Activated effector memory CD4-positive, alpha-beta T cell treated with Interleukin-2 at 50 U/mL for 16 hours (primary cell): ENCODE data around the gene SPATA6L.

Experiments
- DNase-seq: peaks from one replicate; pipeline ENCODE4 v3.0.0-alpha.2; 2020

Gene SPATA6L

DNA sequence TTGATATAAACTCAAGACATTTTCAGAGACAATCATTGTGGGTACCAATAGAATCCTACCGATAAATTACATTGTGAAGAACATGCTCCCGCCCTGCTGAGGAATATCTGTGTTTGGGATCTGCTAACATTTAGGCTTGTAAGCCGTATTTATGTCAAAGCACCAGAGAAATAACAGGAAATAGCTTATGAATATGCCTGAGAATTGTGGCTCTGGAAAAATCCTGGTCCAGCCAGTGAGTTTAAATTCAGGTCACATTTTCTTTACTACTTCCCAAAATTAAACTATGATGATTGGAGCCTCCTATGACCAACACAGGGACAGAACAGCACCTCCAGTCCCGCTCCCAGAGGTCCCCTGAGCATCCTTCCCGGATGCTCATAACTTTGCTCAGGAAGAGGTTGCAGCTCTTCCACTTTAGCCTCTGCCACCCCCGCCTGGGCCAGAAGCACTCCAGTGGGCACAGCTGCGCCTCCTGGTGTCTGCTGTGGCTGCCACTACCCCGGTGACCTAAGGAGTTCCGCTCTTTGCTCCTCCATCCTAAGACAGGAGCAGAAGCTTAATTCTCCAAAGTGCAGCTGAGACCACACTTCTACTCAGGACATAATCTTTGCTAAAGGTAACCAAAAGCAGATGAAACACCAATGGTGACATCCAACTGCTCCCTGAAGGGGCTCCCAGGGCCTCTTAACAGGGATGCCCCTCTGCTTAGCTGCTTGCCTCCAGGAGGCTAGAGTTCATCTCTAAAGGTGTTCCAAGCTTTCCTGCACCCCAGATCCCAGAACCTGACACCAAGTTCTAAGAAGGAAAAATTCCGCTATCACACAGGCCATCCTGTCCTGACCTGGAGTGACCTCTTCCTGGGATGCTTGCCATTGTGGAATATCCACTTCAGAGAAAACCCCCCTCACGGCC, 117.2 kb downstream of the SPATA6L start:
- DNase-seq = no peak
